ENCODE data around the gene FOXN4.

Gene FOXN4

GRCh38 chr12:109296431-109296830 is 12.7 kb downstream of the FOXN4 start:
- TF ChIP-seq CTCF (IDR thresholded peaks at IDR 0.05; ENCODE audit: low read depth, low read length), result no peak
- H3K4me3 ChIP-seq (replicated peaks in 1 of 2; ENCODE audit: low read depth in 2 of 2, low read length in 2 of 2), result no peak overlapping the region
- DNase-seq (ENCODE audit: low read depth in 2 of 2), result no peak

- no peak overlapping the region for H3K4me3 ChIP-seq (replicated peaks in 1 of 2; ENCODE audit: low read depth in 2 of 2, low read length in 2 of 2)
- no peak for DNase-seq (ENCODE audit: low read depth in 2 of 2)
- no peak for TF ChIP-seq CTCF (IDR thresholded peaks at IDR 0.05; ENCODE audit: low read depth, low read length)
These were observed 13.2 kb downstream of the FOXN4 start for GRCh38 chr12:109295764-109296425.

- no peak overlapping the region for H3K4me3 ChIP-seq (replicated peaks in 1 of 2; ENCODE audit: low read depth in 2 of 2, low read length in 2 of 2)
- no peak for TF ChIP-seq CTCF (IDR thresholded peaks at IDR 0.05; ENCODE audit: low read depth, low read length)
- DNase-seq (ENCODE audit: low read depth in 2 of 2), result no peak
These were observed 14.7 kb downstream of the FOXN4 start for GRCh38 chr12:109294286-109294796.

GRCh38 chr12:109293106-109293505 is 16.0 kb downstream of the FOXN4 start:
- TF ChIP-seq CTCF (IDR thresholded peaks at IDR 0.05; ENCODE audit: low read depth, low read length), result no peak
- DNase-seq (ENCODE audit: low read depth in 2 of 2), result no peak
- H3K4me3 ChIP-seq (replicated peaks in 1 of 2; ENCODE audit: low read depth in 2 of 2, low read length in 2 of 2), result no peak overlapping the region

GRCh38 chr12:109292342-109292711 is 16.8 kb downstream of the FOXN4 start:
- no peak for DNase-seq (ENCODE audit: low read depth in 2 of 2)
- no peak for TF ChIP-seq CTCF (IDR thresholded peaks at IDR 0.05; ENCODE audit: low read depth, low read length)
- no peak overlapping the region for H3K4me3 ChIP-seq (replicated peaks in 1 of 2; ENCODE audit: low read depth in 2 of 2, low read length in 2 of 2)

- no peak for TF ChIP-seq CTCF (IDR thresholded peaks at IDR 0.05; ENCODE audit: low read depth, low read length)
- DNase-seq (ENCODE audit: low read depth in 2 of 2), result peak; percentile 5 to 35
- no peak overlapping the region for H3K4me3 ChIP-seq (replicated peaks in 1 of 2; ENCODE audit: low read depth in 2 of 2, low read length in 2 of 2)
These were observed 17.4 kb downstream of the FOXN4 start for GRCh38 chr12:109291521-109292341.
